ENCODE results near the gene PKNOX2. TPM values are rescaled to one million over a fixed set of nuclear protein-coding genes. Genes with fewer than 3 reads are reported as not detected.

PKNOX2 gene
- total and polyA plus RNA-seq, 7 donors = 0.23 to 4.7 (median 1.4) TPM

- Histone ChIP-seq H3K9me3 (no peaks in the 10 kb centered on the region), H3K36me3 (no peaks in the 10 kb centered on the region), H3K27ac (peak overlapping the region in 1 of 4 donors; percentile 31), H3K4me1 (peaks cover 0 to 19% (median 14%) of the 10 kb centered on the region in 4 donors), H3K27me3 (no peaks in the 10 kb centered on the region), H3K4me3 (no peak overlapping the region)
- WGBS, 2 donors = 32 to 68% methylated on average over 13 of the region's 13 CpGs
- DNase-seq = no peak
- TF ChIP-seq, protein P1, sequence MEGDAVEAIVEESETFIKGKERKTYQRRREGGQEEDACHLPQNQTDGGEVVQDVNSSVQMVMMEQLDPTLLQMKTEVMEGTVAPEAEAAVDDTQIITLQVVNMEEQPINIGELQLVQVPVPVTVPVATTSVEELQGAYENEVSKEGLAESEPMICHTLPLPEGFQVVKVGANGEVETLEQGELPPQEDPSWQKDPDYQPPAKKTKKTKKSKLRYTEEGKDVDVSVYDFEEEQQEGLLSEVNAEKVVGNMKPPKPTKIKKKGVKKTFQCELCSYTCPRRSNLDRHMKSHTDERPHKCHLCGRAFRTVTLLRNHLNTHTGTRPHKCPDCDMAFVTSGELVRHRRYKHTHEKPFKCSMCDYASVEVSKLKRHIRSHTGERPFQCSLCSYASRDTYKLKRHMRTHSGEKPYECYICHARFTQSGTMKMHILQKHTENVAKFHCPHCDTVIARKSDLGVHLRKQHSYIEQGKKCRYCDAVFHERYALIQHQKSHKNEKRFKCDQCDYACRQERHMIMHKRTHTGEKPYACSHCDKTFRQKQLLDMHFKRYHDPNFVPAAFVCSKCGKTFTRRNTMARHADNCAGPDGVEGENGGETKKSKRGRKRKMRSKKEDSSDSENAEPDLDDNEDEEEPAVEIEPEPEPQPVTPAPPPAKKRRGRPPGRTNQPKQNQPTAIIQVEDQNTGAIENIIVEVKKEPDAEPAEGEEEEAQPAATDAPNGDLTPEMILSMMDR (IDR thresholded peaks at IDR 0.05) = no peak
- no peak for TF ChIP-seq POLR2A (IDR thresholded peaks at IDR 0.05)
- no peak for TF ChIP-seq POLR2AphosphoS5 (IDR thresholded peaks at IDR 0.05)
- TF ChIP-seq EP300 (IDR thresholded peaks at IDR 0.05) = no peak
- intact Hi-C loops (cut with DNase I) = loop anchor here (10.0 kb wide), 1 partner anchor 251 kb away; the partner anchor contains the start of gene STT3A
Observed at GRCh38 chr11:125343718-125344131, 179.2 kb downstream of the PKNOX2 start.

GRCh38 chr11:125344846-125345420 is 180.4 kb downstream of the PKNOX2 start:
- WGBS, 2 donors = 85 to 89% methylated on average over 4 of the region's 4 CpGs
- intact Hi-C loops (cut with DNase I) = loop anchor here (5.0 to 10.0 kb wide), 4 partner anchors 62 to 388 kb away; partner anchors contain the start of genes STT3A and TMEM218
- no peaks in the 10 kb centered on the region for H3K27me3 ChIP-seq
- no peak overlapping the region for H3K4me3 ChIP-seq
- H3K27ac ChIP-seq = peak overlapping the region in 1 of 4 donors; percentile 65
- DNase-seq = peak; percentile 59
- peaks cover 0 to 22% (median 19%) of the 10 kb centered on the region in 4 donors for H3K4me1 ChIP-seq
- H3K36me3 ChIP-seq = no peaks in the 10 kb centered on the region
- TF ChIP-seq POLR2AphosphoS5 (IDR thresholded peaks at IDR 0.05) (no peak), POLR2A (IDR thresholded peaks at IDR 0.05) (no peak), EP300 (IDR thresholded peaks at IDR 0.05) (no peak)
- TF ChIP-seq, protein P1 (IDR thresholded peaks at IDR 0.05) = no peak
- no peaks in the 10 kb centered on the region for H3K9me3 ChIP-seq

DNA sequence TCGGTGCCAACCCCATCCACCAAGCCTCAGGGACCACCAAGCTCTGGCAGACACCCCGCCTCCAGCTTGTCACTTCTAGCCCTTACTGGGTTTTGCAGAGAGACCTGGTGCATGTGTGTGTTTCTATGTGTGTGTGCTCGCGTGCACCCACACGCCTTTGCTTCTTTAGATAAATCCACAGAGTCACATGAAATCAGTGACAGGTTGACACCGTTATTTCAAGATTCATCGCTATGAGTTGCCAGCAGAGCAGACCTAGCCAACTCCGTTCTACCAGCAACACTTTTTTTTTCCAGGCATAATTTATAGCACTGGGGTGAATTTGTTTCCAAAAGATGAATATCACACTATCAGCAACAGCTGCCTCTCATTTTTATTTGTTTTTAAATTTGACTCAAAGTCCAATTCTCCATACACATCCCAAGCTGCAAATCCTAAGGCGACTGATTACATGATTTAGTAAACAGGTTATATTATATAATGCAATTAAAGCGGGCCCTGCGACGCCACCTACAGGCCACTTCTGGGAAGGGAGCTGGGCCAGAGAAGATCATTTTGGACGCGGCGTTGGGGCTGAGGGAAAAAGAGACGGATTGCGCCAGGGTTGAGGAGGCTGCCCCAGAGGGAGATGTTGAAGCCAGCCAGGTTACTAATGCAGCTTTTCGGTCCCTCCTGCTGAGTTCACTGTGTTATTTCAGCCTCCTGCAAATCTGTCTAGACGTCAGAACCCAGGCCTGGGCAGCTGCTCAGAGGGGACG is 181.0 kb downstream of the PKNOX2 start:
- peak; percentile 92 for DNase-seq
- Histone ChIP-seq H3K4me3 (no peak overlapping the region), H3K9me3 (no peaks in the 10 kb centered on the region), H3K27ac (peak overlapping the region; percentile 59 to 65 (median 60)), H3K36me3 (no peaks in the 10 kb centered on the region), H3K27me3 (no peaks in the 10 kb centered on the region), H3K4me1 (peaks cover 0 to 22% (median 19%) of the 10 kb centered on the region in 4 donors)
- TF ChIP-seq, protein P1 (IDR thresholded peaks at IDR 0.05) = peak; percentile 71 to 96 (median 84)
- TF ChIP-seq POLR2AphosphoS5 (IDR thresholded peaks at IDR 0.05) (peak in 3 of 4 donors; percentile 7 to 37 (median 19)), POLR2A (IDR thresholded peaks at IDR 0.05) (no peak)
- intact Hi-C loops (cut with DNase I) = loop anchor here (1.0 to 10.0 kb wide), 5 partner anchors 62 to 388 kb away; partner anchors contain the start of genes PKNOX2, STT3A and TMEM218
- 33 to 36% methylated on average over 20 of the region's 20 CpGs for WGBS, 2 donors

- H3K4me3 ChIP-seq = no peak overlapping the region
- intact Hi-C loops (cut with DNase I) = loop anchor here (1.0 to 10.0 kb wide), 5 partner anchors 61 to 389 kb away; partner anchors contain the start of genes PKNOX2, STT3A and TMEM218
Observed at GRCh38 chr11:125346179-125346530, 181.6 kb downstream of the PKNOX2 start.

More at GRCh38 chr11:125346179-125346530, 181.6 kb downstream of the PKNOX2 start:
- peaks cover 0 to 22% (median 19%) of the 10 kb centered on the region in 4 donors for H3K4me1 ChIP-seq
- 37 to 46% methylated on average over 6 of the region's 6 CpGs for WGBS, 2 donors
- DNase-seq = no peak
- peak overlapping the region; percentile 59 to 65 (median 60) for H3K27ac ChIP-seq
- H3K27me3 ChIP-seq = no peaks in the 10 kb centered on the region
- H3K36me3 ChIP-seq = no peaks in the 10 kb centered on the region
- TF ChIP-seq POLR2A (IDR thresholded peaks at IDR 0.05) (no peak), POLR2AphosphoS5 (IDR thresholded peaks at IDR 0.05) (no peak), EP300 (IDR thresholded peaks at IDR 0.05) (no peak)
- TF ChIP-seq, protein P1 (IDR thresholded peaks at IDR 0.05) = no peak
- H3K9me3 ChIP-seq = no peaks in the 10 kb centered on the region

Data from sigmoid colon (tissue), 7 donors.